H1 (cell line): ENCODE results near the gene MKI67. TPM values are rescaled to one million over a fixed set of nuclear protein-coding genes. Genes with fewer than 3 reads are reported as not detected.

Source experiments
- CTCF ChIA-PET: fragments of 300-600 bp; sonication (Branson Sonifier 250); formaldehyde crosslinking; loops from one replicate; lab custom pipeline; 2021; ENCODE audit not compliant: partially characterized antibody; lab: Charles Lee
- POLR2A ChIA-PET: fragments of 300-600 bp; sonication (Branson Sonifier 250); formaldehyde crosslinking; loops from one replicate; lab custom pipeline; 2021; ENCODE audit warnings: inconsistent platforms; ENCODE audit not compliant: partially characterized antibody; lab: Charles Lee
- DNase-seq, 2 experiments: peaks; one replicate each; pipeline versions ENCODE4 v3.0.0 to v3.0.0-alpha.2; 2010 to 2022; ENCODE audit warnings: low spot score in 2 of 2, low read depth in 1 of 2, mixed read lengths in 1 of 2
- FAIRE-seq: peaks from 2 replicates; lab custom pipeline; 2011; peaks lifted over from hg19 to GRCh38; lab: Jason Lieb, UNC
- H2AFZ ChIP-seq: 2 replicates; pipeline ENCODE4 v1.8.1; 2012; ENCODE audit warnings: low read length, inconsistent platforms
- H2AK5ac ChIP-seq: 2 replicates; pipeline ENCODE4 v1.6.1; 2013; ENCODE audit warnings: low read depth, low read length
- H2BK120ac ChIP-seq: replicated peaks from 2 replicates; pipeline ENCODE3; 2013; ENCODE audit warnings: low read depth, low read length, inconsistent platforms
- H2BK12ac ChIP-seq: 2 replicates; pipeline ENCODE4 v1.6.1; 2013; ENCODE audit warnings: low read depth, low read length
- H2BK15ac ChIP-seq: 2 replicates; pipeline ENCODE4 v1.6.1; 2013; ENCODE audit warnings: low read length
- H2BK20ac ChIP-seq: 2 replicates; pipeline ENCODE4 v1.6.1; 2013; ENCODE audit warnings: low read length
- H2BK5ac ChIP-seq: 2 replicates; pipeline ENCODE4 v1.6.1; 2013; ENCODE audit warnings: low read depth, low read length
- H3K14ac ChIP-seq: 2 replicates; pipeline ENCODE4 v1.6.1; 2013; ENCODE audit warnings: inconsistent platforms; ENCODE audit not compliant: insufficient read length
- H3K18ac ChIP-seq: 2 replicates; pipeline ENCODE4 v1.6.1; 2013; ENCODE audit warnings: low read length; ENCODE audit errors: extremely low read depth
- H3K23ac ChIP-seq: 2 replicates; pipeline ENCODE4 v1.6.1; 2013; ENCODE audit warnings: inconsistent platforms; ENCODE audit not compliant: insufficient read length
- H3K23me2 ChIP-seq: 2 replicates; pipeline ENCODE4 v1.6.1; 2013; ENCODE audit warnings: low read depth, low read length
- H3K27ac ChIP-seq: 2 replicates; pipeline ENCODE4 v1.6.1; 2011; ENCODE audit warnings: low read depth, low read length, inconsistent platforms
- H3K27me3 ChIP-seq, 4 experiments: replicated peaks in 1 of 4; 1 replicate in 1 of 4; 2 replicates in 3 of 4; pipeline versions ENCODE4 v1.6.1 to v1.8.1; 2011 to 2013; ENCODE audit warnings: low read length in 3 of 4, mild to moderate bottlenecking in 3 of 4, inconsistent platforms in 2 of 4, mixed read lengths in 2 of 4, moderate library complexity in 1 of 4; ENCODE audit not compliant: control insufficient read depth in 3 of 4, insufficient read depth in 3 of 4; ENCODE audit errors: extremely low read depth in 1 of 4
- H3K36me3 ChIP-seq, 4 experiments: 2 replicates each; pipeline versions ENCODE4 v1.6.1 to v1.8.1; 2011 to 2013; ENCODE audit warnings: mild to moderate bottlenecking in 4 of 4, low read length in 3 of 4, moderate library complexity in 2 of 4, control low read depth in 1 of 4, inconsistent platforms in 1 of 4; ENCODE audit not compliant: insufficient read depth in 4 of 4, control insufficient read depth in 2 of 4
- H3K4ac ChIP-seq: replicated peaks from 2 replicates; pipeline ENCODE3; 2013; ENCODE audit warnings: low read length, low read depth, mixed read lengths, inconsistent platforms; ENCODE audit not compliant: insufficient read length
- H3K4me1 ChIP-seq, 4 experiments: replicated peaks in 1 of 4; 1 replicate in 1 of 4; 2 replicates in 3 of 4; pipeline versions ENCODE4 v1.6.1 to v1.8.1; 2011 to 2013; ENCODE audit warnings: low read length in 3 of 4, inconsistent platforms in 2 of 4, mixed read lengths in 1 of 4; ENCODE audit not compliant: insufficient read depth in 4 of 4, control insufficient read depth in 3 of 4
- H3K4me2 ChIP-seq, 2 experiments: 2 replicates each; pipeline versions ENCODE4 v1.6.1 to v1.8.1; 2011 to 2013; ENCODE audit warnings: low read depth in 2 of 2, low read length in 2 of 2, control low read depth in 1 of 2, inconsistent platforms in 1 of 2, mild to moderate bottlenecking in 1 of 2; ENCODE audit not compliant: insufficient read depth in 1 of 2
- H3K4me3 ChIP-seq, 4 experiments: fragments of 200-600, 300-600 bp in 1 of 4; sonication (generic), shearing (Covaris generic), sonication (Bioruptor Twin) in 1 of 4; 2 replicates each; pipeline versions ENCODE4 v1.5.1 to v1.8.1; 2011 to 2016; ENCODE audit warnings: low read length in 4 of 4, low read depth in 3 of 4, control low read depth in 2 of 4, inconsistent platforms in 2 of 4, mild to moderate bottlenecking in 2 of 4, mixed read lengths in 1 of 4, moderate library complexity in 1 of 4; ENCODE audit not compliant: insufficient read depth in 2 of 4; ENCODE audit errors: extremely low read depth in 1 of 4
- H3K56ac ChIP-seq: replicated peaks from 2 replicates; pipeline ENCODE3; 2013; ENCODE audit warnings: low read depth, mild to moderate bottlenecking, mixed read lengths, low read length, inconsistent platforms; ENCODE audit not compliant: insufficient read length
- H3K79me1 ChIP-seq: 2 replicates; pipeline ENCODE4 v1.6.1; 2013; ENCODE audit warnings: low read depth, low read length, control low read depth
- H3K79me2 ChIP-seq, 2 experiments: 2 replicates each; pipeline versions ENCODE4 v1.6.1 to v1.8.1; 2012 to 2013; ENCODE audit warnings: low read length in 2 of 2, mild to moderate bottlenecking in 2 of 2, inconsistent platforms in 1 of 2; ENCODE audit not compliant: insufficient read depth in 2 of 2, control insufficient read depth in 1 of 2
- H3K9ac ChIP-seq, 4 experiments: replicated peaks in 1 of 4; 1 replicate in 1 of 4; 2 replicates in 3 of 4; pipeline versions ENCODE4 v1.6.1 to v1.8.1; 2011 to 2013; ENCODE audit warnings: low read depth in 3 of 4, low read length in 3 of 4, control low read depth in 2 of 4, mild to moderate bottlenecking in 2 of 4, moderate library complexity in 2 of 4, inconsistent platforms in 1 of 4; ENCODE audit errors: extremely low read depth in 1 of 4
- H3K9me3 ChIP-seq, 2 experiments: 2 replicates each; pipeline versions ENCODE4 v1.6.1 to v1.8.1; 2012 to 2013; ENCODE audit warnings: mild to moderate bottlenecking in 2 of 2, moderate library complexity in 2 of 2, control low read depth in 1 of 2, inconsistent platforms in 1 of 2, low read depth in 1 of 2, low read length in 1 of 2, mixed read lengths in 1 of 2; ENCODE audit not compliant: insufficient read depth in 2 of 2
- H4K20me1 ChIP-seq, 2 experiments: replicated peaks in 1 of 2; 2 replicates each; pipeline versions ENCODE3 to v1.8.1; 2011 to 2013; ENCODE audit warnings: inconsistent platforms in 2 of 2, low read length in 2 of 2, mild to moderate bottlenecking in 1 of 2; ENCODE audit not compliant: insufficient read depth in 2 of 2, control insufficient read depth in 1 of 2
- H4K5ac ChIP-seq: 2 replicates; pipeline ENCODE4 v1.6.1; 2013; ENCODE audit warnings: low read length, low read depth, mixed read lengths, inconsistent platforms; ENCODE audit not compliant: insufficient read length
- H4K8ac ChIP-seq: 2 replicates; pipeline ENCODE4 v1.8.0; 2013; ENCODE audit warnings: mild to moderate bottlenecking, moderate library complexity, low read length, inconsistent platforms; ENCODE audit not compliant: insufficient read depth; ENCODE audit errors: extremely low read depth
- H4K91ac ChIP-seq: replicated peaks from 2 replicates; pipeline ENCODE3; 2013; ENCODE audit warnings: low read length, mixed read lengths, inconsistent platforms; ENCODE audit not compliant: insufficient read length
- CBX8 ChIP-seq: fragments of 300-800, 300-1000 bp; sonication (generic); IDR thresholded peaks from 2 replicates; pipeline ENCODE4 v1.7.1; 2016; ENCODE audit warnings: low read depth, low read length, borderline replicate concordance
- WGBS, 2 experiments: shearing (Covaris generic) in 1 of 2; methylation state at CpG; one replicate each; pipeline versions ENCODE4 v1.1.6 to v1.1.7; 2013 to 2015; ENCODE audit warnings: low lambda C conversion rate in 2 of 2, mixed read lengths in 2 of 2, inconsistent platforms in 1 of 2, low coverage in 1 of 2, missing lambda C conversion rate in 1 of 2; ENCODE audit not compliant: insufficient replicate concordance in 2 of 2, insufficient coverage in 1 of 2, insufficient read length in 1 of 2; ENCODE audit errors: extremely low coverage in 1 of 2, missing lambda C conversion rate in 1 of 2; 5-methylcytosine and 5-hydroxymethylcytosine counted together
- polyA plus RNA-seq, 7 experiments: library from polyadenylated mRNA; depleted of rRNA in 3 of 7; stranded (reverse) in 5 of 7; unstranded in 2 of 7; fragments of >200 nt in 5 of 7; fragments of 200-250 nt in 2 of 7; gene quantifications; 1 replicate in 5 of 7; 2 replicates in 1 of 7; 4 replicates in 1 of 7; pipeline versions ENCODE4 v1.2.1 to v1.2.3, GENCODE V29; 2011 to 2013; ENCODE audit warnings: missing spikeins in 2 of 7, mixed read lengths in 2 of 7
- total RNA-seq: library from RNA; stranded (reverse); fragmentation: NEBNext Ultra II Directional; extraction: Animal tissue kit (Norgen Biotek cat#: 25700); gene quantifications from 2 replicates; pipeline ENCODE4 v1.2.1, GENCODE V29; 2021

The MKI67 gene
- total and polyA plus RNA-seq, 2 of the 8 experiments (the other 6 are each of a cell fraction or from before 2014, with no cell fraction given), result 15.8 to 85.1 TPM

DNA sequence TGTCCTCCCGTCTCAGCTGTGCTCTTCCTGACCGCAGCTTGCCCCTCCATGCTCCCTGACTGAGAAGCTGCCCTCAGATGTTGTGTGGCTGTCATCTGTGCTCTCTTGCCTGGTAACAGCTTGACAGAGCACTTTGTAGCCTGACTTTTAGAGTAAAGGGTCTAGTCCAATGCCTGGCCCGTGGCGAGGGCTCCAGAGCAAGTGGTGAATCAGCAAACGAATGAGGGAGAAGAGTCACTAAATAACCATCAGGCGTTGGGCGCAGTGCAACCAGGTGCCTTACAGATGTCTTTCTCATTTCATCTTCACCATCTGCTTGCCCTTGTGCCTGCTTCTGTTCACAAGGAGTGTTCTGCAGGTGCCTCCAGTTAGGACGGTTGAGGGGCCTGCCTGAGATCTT, 45.6 kb downstream of the MKI67 start:
- DNase-seq, result no peak
- CTCF ChIA-PET, result interaction anchor here (0.6 to 4.9 kb wide), 10 partner anchors 8 to 157 kb away, joined by 3 to 26 read pairs (median 4); no protein-coding TSS in a partner anchor

More for the DNA sequence above, 45.6 kb downstream of the MKI67 start:
- H4K5ac ChIP-seq, result no peak overlapping the region
- H3K79me2 ChIP-seq, result no peaks in the 10 kb centered on the region
- H3K4me2 ChIP-seq, result no peak overlapping the region
- H3K23me2 ChIP-seq, result no peaks in the 10 kb centered on the region
- no peak overlapping the region for H3K4me3 ChIP-seq
- H3K56ac ChIP-seq, result no peak overlapping the region
- H3K27ac ChIP-seq, result no peak overlapping the region
- WGBS, 2 experiments, result 85% methylated on average over 8 of the region's 8 CpGs; no CpG with 5 or more reads in 1 of the 2 experiments
- H2AK5ac ChIP-seq, result no peak overlapping the region
- TF ChIP-seq CBX8, result no peak
- H2BK20ac ChIP-seq, result no peak overlapping the region
- no peak overlapping the region for H2BK120ac ChIP-seq
- H3K18ac ChIP-seq, result no peak overlapping the region
- H4K8ac ChIP-seq, result no peak overlapping the region
- no peak overlapping the region for H3K9ac ChIP-seq
- no peak overlapping the region for H2BK15ac ChIP-seq
- POLR2A ChIA-PET, result no interaction called here
- H2AFZ ChIP-seq, result no peak overlapping the region
- H3K14ac ChIP-seq, result no peak overlapping the region
- H2BK12ac ChIP-seq, result no peak overlapping the region
- no peak overlapping the region for H3K23ac ChIP-seq
- no peaks in the 10 kb centered on the region for H3K36me3 ChIP-seq
- no peak overlapping the region for H3K4ac ChIP-seq
- no peak overlapping the region for H2BK5ac ChIP-seq
- H4K20me1 ChIP-seq, result no peaks in the 10 kb centered on the region
- H3K9me3 ChIP-seq, result no peaks in the 10 kb centered on the region
- H3K4me1 ChIP-seq, result peaks cover 2 to 10% (median 8%) of the 10 kb centered on the region in 4 experiments; a peak in 5 of 7 replicates
- H3K79me1 ChIP-seq, result no peaks in the 10 kb centered on the region
- FAIRE-seq, result no peak
- no peak overlapping the region for H4K91ac ChIP-seq
- no peaks in the 10 kb centered on the region; a peak in 1 of 7 replicates for H3K27me3 ChIP-seq
